Astrocyte of the cerebellum (primary cell): ENCODE results near the gene EPN3.

Experiments
- DNase-seq: peaks from one replicate; pipeline ENCODE4 v3.0.0-alpha.2; 2011; ENCODE audit warnings: low read depth
- H3K4me3 ChIP-seq: 2 replicates; pipeline ENCODE4 v1.5.1; 2011; ENCODE audit warnings: mild to moderate bottlenecking, low read depth, low read length, moderate library complexity
- CTCF ChIP-seq: IDR thresholded peaks from 2 replicates; pipeline ENCODE4 v1.5.1; 2012; ENCODE audit warnings: low read length, low read depth, moderate library complexity, mild to moderate bottlenecking; ENCODE audit errors: missing control alignments
- in situ Hi-C: cut with HindIII; loops from 2 replicates; pipeline ENCODE4 v1.10.0; 2017; ENCODE audit warnings: low sequenced_read_pairs

Gene EPN3

GRCh38 chr17:50551884-50552283, 19.3 kb downstream of the EPN3 start:
- DNase-seq = no peak
- in situ Hi-C loops = no loop called here
- no peak for TF ChIP-seq CTCF
- H3K4me3 ChIP-seq = no peak overlapping the region

DNA sequence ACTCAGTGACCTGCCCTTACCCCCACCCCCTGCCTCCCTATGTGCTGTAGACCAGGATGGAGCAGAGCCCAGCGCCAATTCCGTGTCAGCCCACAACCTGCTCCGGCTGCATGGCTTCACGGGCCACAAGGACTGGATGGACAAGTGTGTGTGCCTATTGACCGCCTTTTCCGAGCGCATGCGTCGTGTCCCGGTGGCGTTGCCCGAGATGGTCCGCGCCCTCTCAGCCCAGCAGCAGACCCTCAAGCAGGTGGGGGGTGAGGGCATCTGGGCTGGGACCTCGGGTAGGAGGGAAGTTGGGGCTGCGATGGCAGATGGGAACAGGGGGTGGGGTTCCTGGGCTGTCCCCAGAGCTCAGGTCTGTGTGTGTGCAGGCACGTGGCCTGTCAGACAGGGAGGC, 21.7 kb downstream of the EPN3 start:
- no peak for DNase-seq
- TF ChIP-seq CTCF = no peak
- no peak overlapping the region for H3K4me3 ChIP-seq
- in situ Hi-C loops = no loop called here

DNA sequence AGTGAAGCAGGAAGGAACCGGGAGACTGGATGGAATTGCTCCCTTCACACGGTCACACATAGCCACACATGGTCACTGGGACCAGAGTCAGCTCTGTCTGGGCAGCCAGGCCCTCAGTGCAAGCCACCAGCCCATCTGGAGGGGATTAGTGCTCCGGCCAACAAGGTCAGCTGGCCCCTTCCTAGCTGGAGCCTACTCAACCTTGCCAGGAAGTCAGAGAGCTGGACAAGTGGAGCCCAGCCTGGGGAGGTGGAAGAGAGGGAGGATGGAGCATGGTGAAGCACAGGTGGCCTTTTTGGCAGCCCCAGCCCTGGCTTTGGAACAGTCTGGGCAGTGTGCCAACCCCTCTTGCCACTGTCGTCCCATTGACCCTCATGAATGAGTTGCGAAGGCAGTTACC, 24.3 kb downstream of the EPN3 start:
- in situ Hi-C loops = no loop called here
- no peak for TF ChIP-seq CTCF
- H3K4me3 ChIP-seq = no peak overlapping the region
- DNase-seq = no peak

DNA sequence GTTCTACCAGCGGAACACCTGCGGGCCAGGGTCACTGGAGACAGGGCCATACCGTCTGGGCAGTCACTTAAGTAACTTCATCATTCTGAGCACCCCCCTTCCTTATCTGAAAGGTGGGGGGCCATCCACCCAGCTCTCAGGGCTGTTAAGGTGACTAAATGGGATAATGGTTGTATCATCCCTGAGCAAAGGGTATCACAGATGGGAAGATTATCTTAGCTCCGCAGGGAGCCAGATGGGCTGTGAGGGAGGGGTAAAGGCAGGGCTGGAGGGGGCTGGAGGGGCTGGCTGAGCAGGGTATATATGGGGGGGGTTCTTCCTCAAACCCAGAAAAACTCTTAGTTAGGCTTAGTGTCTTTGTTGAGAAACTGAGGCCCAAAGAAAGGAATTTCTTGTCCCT, 25.1 kb downstream of the EPN3 start:
- in situ Hi-C loops = no loop called here
- no peak overlapping the region for H3K4me3 ChIP-seq
- DNase-seq = no peak
- TF ChIP-seq CTCF = no peak

- no peak overlapping the region for H3K4me3 ChIP-seq
- TF ChIP-seq CTCF = no peak
- DNase-seq = no peak
- in situ Hi-C loops = no loop called here
These were observed 25.6 kb downstream of the EPN3 start for GRCh38 chr17:50558091-50558490.

DNA sequence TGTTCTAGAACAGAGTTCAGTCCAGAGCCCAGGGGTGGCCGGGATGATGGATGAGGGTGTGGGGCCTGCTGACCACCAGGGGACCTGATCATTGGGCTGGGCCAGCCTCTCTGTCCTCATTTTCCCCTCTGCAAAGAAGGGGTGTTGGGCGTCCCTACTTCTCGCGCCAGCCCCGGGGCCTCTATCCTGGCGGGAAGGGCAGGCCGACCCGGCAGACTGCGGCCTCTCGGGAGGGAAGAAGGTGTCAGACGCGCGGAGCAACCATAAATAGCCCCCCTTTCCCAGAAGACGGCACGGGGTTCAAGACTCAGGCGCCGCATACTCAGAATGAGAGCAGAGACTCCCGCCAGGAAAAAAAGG, 26.0 kb downstream of the EPN3 start:
- no peak for TF ChIP-seq CTCF
- no peak for DNase-seq
- no peak overlapping the region for H3K4me3 ChIP-seq
- in situ Hi-C loops = no loop called here
